ENCODE data around the gene PTPRO.

PTPRO gene

DNA sequence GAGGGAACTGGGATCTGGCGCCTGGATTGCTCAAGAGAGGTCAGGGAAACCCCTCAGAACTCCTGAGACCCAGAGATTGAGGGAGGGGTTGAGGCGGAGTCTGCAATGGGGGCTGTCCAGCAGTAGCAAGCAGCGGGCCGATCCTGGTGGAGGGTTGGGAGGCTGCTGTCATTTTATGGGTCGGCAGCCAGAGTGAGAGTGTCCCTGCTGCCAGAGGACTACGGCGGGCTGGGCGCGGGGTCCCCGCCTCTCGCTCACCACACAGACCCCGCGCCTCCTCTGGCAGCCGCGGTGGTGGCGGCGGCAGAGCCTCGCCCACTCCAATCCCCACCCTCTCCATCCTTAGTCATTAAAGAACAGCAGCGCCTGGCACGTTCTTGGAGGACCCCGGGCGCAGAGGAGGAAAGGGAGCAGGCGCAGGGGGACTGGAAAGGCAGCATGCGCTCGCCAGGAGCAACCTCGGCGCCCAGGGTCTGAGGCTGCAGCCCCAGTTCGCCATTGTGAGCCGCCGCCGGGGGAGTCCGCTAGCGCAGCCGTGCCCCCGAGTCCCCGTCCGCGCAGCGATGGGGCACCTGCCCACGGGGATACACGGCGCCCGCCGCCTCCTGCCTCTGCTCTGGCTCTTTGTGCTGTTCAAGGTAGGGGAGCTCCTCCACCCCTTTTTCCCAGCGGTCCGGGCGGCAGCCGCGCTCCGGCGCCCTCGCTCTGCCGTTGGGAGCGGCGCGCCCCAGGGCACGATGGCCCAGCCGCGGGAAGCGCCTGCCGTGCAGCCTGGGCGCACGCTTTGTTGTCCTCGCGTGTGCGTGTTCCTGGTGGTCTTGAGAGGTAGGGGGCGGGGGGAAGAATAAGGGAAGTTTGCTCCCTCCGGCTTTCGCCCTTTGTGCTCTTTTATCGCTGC is at the start of gene PTPRO:
TSS of gene PTPRO (plus strand) at position 345 of the 898 bp plus-strand sequence.
- DNase-seq: peak; percentile 20

DNA sequence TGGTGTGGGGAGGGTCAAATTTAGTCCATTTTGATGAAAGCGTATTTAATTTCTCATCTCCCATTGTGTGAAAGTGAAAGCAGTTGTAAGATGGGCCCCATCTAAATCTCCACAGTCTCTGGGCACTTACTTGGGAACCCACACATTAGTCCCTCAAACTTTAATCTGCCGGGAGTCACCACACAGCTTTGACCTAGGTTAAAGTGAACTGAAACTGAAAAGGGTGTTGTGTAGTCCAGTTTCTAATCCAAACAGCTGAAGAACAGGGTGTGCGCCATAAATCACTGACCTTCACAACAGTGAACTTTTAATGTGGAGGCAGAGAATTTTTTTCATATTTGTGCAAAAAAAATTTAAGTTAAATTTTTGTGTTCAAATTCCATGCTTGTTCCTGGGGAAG is 48.4 kb upstream of the PTPRO start:
- no peak for DNase-seq

DNA sequence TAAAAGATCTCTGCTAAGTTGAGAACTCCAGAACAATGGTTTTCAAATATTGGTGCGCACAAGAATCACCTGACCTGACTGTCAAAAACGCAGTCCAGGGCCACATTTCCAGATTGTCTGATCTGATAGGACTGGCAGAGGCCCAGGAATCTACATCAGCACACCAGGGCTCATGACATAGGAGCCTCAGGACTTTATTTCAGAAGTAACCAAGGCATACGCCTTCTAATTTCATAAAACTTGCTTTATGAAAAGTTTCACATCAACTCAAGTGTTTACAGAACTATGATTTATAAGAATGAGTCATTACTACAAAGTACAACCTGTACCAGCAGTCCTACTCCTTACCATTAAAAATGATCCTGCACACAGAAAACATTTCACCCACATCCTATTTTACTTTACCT is 47.7 kb upstream of the PTPRO start:
- no peak for DNase-seq

DNA sequence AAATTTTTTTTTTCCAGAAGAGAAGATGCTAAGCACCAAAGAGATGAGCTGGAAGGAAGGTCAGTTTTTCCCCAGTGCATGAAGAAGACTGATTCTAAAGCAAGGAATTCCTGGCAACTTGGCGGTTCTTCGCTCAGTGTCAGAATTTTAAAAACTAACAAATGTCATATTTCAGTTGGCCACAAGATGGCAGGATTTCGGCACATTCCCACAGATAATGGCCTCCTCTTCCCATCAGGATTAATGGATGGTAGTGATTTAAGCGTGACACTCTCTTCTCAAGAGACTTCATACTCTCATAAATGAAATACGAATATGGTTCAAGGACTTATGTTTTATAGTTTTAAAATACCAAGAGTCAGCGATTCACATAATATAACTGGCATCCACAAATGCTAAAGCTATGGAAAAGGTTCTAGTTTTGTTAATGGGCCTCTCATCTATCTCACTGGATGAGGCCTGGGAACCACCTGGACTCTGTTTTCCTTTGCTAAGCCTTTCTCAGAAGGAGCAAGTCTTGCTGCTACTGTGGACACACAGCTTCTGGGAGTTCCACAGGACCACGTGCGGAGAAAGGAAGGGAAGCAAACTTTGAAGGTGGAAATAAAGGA is 46.1 kb upstream of the PTPRO start:
- no peak for DNase-seq

DNA sequence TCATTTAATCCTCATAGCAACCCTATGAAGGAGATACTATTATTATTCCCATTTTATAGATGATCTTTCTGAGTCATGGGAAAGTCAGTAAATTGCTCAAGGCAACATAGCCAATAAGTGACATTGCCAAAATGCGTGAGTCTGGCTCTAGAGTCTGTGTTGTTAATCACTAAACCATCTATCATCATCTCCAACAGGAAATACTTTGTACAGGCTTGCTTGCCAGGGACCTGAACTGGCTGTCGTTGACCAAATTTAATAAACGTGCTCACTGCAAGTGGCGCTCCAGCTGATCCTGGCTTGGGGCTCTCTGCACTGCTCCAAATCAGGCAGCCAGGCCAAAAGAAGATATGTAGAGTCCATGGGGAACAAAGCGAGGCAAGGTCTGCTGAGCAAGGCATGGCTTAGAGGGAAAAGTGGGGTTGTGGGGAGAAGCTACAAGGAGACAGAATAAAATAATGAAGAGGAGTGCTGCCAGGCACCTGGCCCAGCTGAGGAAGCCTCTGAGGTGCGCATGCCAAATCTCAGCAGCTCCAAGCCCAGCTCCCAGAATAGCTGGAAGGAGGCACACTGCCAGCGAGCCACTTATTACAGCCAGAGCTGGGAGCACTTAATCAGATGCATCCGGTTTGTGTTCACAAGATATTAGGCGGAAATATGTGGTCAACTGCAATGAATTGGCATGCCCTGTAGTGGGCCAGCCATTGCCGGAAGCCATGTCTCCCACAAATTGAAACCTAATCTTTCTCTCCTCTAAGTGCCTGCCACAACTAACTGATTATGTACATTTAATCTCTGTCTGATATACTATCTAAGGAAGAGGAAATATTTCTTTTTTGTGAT is 43.3 kb upstream of the PTPRO start:
- DNase-seq: peak; percentile 94

DNA sequence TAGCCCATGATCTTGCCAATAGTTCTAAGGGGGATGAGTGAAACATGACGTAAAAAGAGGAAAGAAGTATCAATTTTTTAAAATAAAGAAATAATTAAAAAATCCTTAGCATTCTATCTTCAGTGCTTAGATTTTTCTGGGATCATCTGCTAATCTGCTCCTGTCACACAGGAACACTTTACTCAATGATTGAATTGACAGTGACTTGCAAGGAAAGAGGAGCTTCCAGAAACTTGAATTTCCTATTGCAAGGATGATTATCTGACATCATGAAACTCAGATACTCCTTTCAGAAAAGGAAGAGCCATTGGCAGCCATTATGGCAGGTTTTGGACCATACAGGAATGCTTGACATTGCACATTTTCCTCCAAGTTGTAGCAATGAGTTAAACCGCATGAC is 41.4 kb upstream of the PTPRO start:
- DNase-seq: no peak

DNA sequence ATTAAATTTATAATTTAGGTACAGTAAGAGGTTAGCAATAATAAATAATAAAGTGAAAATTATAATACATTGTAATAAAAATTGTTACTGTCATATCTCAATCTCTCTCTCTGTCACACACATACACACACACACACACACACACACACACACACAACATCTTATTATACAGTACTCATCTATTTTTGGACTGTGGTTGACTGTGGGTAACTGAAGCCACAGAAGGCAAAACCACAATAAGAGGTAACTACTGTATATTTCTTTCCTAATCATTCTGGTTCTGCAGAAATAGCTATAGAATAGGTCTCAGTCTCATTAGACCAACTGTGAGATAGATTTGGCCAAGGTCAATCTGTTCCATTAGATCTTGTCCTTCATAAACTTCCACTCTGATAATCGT is 33.1 kb upstream of the PTPRO start:
- DNase-seq: no peak

DNA sequence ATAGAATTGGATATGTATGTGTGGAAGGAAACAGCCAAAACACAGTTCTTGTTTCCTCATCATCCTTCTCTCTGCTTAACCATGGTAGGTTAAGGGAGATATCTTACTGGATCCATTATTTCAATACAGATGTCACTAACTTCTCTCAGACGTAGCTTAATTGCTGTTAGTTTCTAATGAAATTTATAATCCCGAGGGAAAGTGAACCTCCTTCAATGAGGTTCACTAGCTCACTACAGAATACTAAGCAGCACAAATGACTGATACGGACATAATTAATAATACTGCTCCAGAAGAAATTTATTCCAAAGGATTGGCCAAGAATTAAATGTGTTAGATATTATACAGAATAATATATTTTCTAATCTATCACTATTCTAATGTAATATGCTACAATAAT is 28.6 kb upstream of the PTPRO start:
- DNase-seq: no peak

DNA sequence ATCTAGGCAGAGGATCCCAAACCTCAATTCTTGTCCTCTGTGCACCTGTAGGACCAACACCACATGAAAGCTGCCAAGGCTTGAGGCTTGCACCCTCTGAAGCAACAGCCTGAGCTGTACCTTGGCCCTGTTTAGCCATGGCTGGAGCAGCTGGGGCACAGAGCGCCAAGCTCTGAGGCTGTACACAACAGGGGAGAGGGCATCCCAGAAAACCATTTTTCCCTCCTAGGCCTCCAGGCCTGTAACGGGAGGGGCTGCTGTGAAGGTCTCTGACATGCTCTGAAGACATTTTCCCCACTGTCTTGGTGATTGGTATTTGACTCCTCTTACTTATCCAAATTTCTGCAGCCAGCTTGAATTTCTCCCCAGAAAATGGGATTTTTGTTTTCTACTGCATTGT is 22.4 kb upstream of the PTPRO start:
- no peak for DNase-seq

DNA sequence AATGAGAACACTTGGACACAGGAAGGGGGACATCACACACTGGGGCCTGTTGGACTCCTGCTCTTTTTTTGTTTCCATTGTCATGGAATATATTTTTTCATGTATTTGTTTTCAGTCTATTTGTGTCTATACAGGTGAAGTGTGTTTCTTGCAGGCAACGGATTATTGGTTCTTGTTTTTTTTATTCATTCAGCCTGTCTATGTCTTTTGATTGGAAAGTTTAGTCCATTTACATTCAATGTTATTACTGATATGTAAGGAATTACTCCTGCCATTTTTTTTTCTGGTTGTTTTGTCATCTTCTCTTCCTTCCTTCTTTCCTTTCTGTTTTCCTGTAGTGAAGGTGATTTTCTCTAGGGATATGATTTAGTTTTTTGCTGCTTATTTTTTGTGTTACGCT is 18.0 kb upstream of the PTPRO start:
- DNase-seq: no peak

DNA sequence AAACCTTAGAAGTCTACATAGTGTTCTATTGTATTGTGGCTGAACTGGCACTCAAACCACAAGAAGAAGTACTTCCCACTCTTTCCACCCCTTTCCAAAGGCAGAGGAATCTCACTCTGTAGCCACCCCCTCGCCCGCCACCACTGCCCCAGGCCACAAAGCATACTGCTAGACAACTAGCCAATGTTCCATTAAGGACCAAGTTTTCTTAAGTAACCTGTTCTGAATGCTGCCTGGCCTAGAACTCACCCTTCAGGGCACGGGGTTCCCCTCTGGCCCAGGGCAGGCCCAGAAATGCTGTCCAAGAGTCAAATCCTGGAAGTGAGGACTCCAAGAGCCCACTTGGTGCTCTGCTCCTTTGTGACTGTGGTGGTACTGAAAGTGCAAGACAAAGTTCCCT is 15.7 kb upstream of the PTPRO start:
- no peak for DNase-seq

DNA sequence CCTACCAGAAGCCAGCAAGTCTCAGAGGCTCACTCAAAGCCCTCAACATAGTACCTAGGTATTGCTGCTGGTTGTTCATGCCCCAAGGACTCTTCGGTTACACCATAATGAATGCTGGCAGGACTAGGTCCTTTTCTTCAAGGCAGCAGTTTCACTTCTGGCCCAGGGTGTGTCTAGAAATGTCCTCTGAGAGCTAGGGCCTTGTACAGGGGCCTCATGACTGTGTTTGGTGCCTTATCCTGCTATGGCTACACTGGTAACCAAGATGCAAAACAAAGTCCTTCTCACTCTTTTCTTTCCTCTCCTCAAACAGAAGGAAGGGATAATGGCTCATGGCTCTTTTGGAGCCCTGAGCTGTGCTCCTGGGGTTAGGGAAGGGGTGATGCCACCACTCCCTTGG is 15.2 kb upstream of the PTPRO start:
- no peak for DNase-seq

DNA sequence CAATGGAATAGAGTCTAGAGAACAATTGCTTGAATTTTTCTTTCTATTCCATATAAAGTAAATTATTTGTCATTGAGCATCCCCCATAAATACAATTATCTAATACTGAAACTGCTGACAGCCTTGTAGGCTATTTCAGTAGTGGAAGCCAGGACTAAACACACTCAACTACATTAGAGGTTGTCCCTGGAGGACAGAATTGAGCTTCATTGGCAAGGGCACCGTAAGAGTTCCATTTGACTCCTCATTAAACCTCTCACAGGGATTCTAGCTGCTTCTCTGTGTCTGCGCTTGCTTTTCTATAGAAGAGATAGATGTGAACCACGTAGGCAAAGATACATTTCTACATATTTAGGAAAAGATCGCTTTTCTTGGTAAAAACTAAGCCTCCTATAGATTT is 3.5 kb upstream of the PTPRO start:
- DNase-seq: no peak

DNA sequence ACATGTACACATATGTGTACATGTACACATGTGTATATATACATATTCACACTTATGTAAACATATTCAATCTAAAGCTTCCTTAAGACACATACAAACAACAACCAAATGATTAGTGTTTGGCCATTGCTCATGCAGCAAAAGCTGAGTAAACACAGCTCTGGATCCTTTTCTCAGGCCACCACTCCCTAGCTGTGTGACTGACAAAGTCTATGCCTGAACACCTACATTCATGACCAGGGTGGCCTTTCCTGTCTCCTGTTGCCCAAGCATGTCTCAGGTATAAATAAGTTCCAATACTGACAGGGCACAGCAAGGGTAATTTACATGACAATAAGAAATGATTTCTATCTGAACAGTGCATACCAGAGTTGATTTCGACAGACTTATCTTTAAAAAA is 1.4 kb upstream of the PTPRO start:
- DNase-seq: no peak

DNA sequence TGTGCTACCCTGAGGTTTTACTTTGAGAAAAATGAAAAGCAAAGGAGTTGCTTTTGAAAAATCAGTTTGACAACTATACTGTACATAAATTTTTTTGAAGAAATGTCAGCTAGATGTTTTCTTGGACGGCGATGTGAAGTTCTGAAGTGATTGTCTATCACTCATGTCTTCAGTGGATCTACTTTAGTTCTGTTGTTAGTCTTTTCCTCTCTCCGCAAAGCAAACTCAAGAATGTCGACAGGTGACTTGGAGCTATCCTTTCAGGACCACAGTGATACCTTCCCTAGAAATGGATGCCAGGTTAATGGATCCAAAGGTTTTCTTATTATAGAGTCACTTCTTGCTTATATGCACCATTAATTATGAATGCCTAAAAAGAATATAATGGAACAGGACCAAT is 1.2 kb downstream of the PTPRO start:
- no peak for DNase-seq

DNA sequence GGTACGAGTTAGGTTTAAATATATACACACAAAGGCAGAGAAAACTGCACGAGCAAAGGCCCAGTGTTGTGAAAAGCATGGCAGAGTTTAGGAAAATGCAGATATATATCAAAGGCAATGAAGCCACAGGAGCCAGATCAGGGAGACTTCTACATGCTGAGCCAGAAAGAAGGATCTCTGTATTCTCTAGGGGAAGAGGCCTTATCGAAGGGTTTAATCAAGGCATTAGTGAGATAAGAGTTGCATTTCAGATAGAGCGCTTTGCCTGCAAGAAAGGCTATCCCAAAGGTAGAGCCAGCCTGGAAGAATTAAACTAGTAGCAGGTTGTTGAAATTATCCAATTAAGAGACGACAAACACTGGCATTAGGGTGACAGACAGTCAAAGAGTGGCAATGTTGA is 7.6 kb downstream of the PTPRO start:
- DNase-seq: no peak

DNA sequence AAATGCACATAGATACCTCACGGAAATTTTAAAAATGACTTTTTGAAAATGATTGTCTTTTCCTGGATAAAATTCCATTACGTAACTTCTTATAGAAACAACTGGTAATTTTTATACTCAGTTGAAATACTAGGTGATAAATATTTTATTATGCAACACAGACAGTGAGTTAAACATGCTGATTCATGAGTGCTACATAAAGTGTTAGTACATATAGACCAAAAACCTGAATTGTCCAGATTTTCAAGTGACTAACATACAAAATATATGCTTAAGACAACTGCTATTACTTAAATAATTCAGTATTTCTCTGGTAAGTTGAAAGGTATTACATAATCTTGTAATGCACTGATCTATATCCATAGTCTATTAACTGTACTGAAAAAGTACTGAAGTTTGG is 11.9 kb downstream of the PTPRO start:
- no peak for DNase-seq

DNA sequence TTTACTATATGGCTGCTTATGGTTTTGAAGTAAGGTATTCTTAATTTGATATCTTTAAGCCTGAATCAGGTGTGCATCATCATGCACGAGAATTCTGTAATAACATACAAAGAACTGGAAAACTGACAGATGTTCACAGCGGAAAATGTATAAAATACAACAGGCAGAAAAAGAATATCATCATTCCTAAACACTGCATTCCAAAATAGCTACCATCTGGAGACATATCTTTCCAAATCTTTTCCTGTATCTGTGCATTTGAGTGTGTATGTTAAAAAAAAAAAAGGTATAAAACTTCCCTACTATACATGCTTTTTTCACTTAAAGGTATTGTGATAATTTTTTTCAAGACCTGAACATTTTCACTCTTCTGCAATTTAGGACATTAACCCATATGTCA is 13.7 kb downstream of the PTPRO start:
- no peak for DNase-seq

DNA sequence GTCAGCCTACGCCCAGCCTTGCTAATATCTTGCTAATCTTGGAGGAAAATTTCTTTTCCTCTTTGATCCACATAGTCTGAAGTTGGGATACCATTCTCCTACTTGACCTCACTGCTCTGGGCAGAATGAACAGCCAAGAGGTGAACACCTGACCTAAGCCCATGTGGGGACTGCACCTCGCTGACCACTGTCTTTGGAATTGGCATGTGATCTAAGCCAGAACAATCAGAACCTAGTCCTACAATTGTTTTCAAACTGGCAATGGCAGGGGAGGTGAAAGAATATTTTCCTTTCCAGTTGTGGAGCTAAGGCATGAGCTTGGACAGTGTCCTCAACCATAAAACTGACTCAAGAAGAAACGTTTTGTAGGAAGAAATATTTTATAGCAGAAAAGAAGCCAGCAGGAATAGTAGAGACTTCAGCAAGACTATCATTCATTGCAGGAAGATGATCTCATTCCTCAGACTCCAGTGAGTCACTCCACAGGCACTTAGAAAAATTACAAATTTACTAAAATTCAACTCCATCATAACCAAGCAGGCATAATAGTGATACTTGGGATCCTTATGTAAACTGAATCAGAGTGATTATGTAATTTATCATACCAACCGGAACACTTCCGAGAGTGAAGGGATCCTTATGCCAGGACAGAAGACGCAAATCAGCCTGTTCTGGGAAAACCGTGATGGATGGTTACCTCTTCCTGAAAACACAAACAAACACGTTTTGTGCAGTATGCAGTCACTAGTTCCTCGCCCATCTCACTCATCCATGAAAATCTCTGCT is 14.7 kb downstream of the PTPRO start:
- DNase-seq: no peak

DNA sequence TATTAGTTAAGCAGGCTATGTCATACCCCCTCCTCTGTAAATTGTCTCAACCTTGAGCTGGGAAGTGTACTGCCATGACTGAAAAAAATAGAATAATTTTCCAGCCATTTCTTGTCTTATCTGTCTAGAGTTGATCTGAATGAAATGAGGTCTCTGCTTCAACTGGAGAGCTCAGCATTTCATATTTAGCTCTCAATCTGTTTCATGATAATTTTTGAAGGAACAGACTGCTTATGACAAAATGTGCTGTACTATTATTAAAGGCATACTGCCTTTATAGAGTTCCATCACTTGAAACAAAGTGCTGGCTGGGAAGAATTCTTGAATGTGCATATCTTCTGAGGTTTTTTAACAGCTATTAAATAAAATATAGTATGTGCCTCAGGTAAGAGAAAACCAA is 19.1 kb downstream of the PTPRO start:
- no peak for DNase-seq

DNA sequence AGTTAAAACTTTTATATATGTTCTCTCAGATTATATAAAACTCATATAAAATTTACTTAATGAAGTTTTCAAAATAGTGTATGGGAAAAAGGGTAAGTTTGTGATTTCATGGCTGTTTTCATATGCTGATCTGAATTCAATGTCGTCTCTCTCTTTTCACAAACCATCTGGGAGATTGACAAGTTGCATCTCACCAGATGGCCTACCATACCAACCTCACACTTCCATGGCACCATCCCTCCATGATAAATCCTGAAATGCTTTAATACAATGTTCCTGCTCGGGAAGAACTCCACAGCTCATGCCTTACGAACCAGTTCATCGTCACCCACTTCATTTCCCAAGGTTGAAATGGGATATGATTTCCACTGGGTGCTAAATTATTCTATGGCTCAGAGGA is 22.3 kb downstream of the PTPRO start:
- no peak for DNase-seq

DNA sequence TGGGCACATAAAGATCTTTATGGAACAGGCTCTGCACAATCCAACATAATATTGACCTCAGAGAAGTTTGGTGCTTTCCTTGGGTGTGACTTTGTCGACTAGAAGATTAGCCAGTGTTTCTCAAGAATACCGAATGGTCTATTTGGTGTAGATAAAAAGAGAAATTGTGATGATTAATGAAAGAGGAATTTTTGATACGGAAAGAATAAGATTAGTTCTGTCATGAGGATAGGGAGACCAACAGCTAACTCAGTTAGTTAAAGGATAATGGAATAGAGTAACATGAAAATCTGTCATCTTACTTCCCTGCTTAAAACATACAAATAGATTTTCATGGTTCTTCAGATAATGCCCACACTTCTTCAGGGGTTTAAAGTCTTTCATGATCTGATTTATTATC is 24.2 kb downstream of the PTPRO start:
- DNase-seq: no peak

DNA sequence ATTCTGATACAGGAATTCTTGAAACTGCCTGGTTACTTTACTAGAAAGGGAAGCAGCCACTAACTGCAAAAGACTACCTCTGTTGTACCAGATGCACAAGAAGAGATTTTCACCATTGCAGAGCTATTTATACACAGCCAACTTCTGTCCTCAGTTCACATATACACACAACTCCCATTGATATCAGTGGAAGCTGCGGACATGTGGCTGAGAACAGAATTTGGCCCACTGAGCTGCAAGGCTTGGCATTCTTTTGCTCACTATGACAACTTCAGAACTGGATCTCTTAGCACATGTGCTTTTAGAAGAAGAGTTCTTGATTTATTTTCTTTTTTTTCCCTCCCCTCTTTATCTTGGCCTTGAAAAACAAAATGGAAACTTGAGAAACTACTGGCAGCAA is 28.3 kb downstream of the PTPRO start:
- no peak for DNase-seq

Measured in NCI-H446 treated with DMSO at 0.1 percent for 48 hours (cell line).